Non-pigmented ciliary epithelial cell (primary cell): ENCODE measurements around the gene NHSL2.
A peak's percentile ranks its signal among the peaks of the same experiment; 100 is the strongest.
"Not testable (repeated sequence)": the region's sequence is repeated elsewhere in the genome, so short reads cannot be mapped to it uniquely, and the experiment has no call there.

Experiments
- DNase-seq: peaks from one replicate; pipeline ENCODE4 v3.0.0-alpha.2; 2010; ENCODE audit warnings: low read depth

The NHSL2 gene

GRCh38 chrX:72131317-72132294 lies 221.0 kb downstream of the NHSL2 start, which contains the start of gene RTL5:
Gene RTL5, minus strand, starts transcription at chrX:72131915.
- peak; percentile 45 for DNase-seq

DNA sequence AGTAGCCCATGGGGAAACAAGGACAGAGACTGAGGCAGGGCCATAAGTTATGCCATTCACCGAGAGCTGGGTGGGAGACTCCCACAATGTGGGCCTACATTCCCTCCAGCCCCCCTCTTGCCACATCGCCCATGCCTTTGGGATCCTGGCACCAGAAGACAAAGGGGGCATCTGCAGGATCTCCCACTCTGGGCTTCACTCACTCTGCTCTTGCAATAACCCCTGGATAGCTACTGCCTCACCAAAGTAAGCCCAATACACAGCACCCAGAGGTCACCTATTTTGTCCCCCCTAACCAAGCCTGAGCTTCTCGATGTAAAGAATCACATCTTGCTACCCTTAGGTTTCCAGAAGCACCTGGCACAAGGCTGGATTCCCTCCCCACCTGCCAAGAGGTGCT lies 221.8 kb downstream of the NHSL2 start:
- DNase-seq = no peak

DNA sequence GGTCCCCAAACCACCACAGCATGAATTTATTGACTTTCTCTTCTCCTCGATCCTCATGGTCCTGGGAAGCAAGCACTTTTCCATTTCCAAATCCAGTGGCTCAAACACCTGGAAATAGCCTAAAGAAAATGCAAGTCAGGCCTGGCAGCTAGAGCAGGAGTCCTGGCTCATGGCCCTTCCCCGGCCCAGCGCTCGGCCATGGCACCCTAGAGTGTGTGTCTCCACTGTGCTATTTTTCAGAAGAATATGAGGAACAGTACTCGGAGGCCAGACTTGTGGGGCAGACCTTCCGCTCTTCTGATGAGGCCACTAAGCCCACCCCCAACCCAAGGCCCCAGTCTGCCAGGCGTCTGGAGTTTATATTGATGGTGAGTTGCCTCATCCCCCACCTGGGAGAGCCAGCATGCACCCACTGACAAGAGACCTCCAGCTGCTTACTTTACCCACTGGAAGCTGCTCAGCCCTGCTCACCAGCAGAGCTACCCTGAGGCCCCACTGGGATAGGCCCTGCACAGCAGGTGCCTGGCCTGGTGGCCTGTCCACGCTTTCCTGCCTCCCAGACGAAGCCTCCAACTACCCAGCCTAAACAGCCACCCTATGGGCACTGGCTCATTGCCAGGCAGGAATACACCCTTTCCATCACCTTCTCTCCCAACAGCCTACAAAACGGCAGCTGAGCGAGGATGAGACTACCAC lies 223.4 kb downstream of the NHSL2 start:
- DNase-seq = no peak

DNA sequence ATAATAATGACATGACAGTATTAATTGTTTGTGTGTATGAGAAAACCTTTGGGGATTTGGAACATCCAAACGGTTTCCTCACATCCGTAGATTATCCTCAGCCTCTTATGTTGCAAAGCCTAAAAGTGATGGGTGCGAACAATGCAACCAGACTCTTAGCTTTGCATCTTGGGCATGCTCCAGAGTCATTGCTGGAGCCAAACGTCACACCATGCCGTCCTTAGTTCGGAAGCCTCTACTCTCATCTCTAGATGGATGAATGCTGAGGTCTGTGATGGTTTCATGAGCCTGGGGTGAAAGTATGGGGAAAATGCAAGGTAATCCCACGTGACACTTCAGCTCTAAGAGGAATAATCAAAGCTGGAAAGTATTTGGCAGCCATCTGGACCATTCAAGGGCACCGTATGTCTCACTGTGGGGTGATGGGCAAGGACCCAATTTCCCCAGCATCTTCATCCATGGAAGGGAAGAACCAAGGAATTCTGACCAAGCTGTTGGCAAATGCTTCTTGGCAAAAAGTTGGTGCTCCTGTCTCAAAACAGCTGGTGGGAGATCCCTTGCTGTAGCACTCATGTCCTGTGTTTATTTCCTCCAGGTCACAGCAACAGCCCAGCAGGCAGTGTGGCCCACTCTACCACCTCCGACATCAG lies 227.3 kb downstream of the NHSL2 start:
- DNase-seq = no peak

DNA sequence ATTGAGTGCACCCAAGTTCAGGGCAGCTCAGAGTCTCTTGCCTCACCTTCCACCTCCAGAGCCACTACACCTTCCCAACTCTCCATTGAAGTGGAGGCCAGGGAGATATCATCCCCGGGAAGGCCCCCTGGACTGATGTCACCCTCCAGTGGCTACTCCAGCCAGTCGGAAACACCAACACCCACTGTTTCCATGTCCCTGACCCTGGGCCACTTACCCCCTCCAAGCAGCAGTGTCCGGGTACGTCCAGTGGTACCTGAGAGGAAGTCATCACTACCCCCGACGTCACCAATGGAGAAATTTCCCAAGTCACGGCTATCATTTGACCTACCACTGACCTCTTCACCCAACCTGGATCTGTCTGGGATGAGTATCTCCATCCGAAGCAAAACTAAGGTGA lies 228.9 kb downstream of the NHSL2 start:
- no peak for DNase-seq

DNA sequence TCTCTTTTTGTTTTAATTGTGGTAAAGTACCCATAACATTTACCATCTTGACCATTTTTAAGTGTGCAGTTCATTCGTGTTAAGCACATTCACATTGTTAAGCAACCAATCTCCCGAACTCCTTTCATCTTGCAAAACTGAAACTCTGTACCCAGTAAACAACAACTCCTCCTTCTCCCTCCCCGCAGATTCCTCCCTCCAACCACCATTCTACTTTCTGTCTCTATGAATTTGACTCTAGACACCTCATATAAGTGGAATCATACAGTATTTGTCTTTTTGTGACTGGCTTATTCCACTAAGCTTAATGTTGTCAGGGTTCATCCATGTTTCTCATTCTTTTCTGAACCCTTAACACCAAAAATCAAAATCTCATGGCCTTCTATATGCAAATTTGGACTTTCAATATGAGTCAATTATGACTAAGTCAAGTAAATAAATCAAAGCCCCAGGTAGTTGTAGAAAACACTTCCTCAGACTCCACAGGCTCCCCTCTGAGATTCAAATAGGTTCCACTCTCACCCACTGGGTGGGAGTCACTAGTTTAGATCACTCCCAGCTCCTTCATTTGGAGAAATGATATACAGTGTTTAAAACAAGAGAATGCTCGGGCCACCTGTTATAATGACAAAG lies 230.8 kb downstream of the NHSL2 start:
- no peak for DNase-seq

- DNase-seq = no peak
Observed at GRCh38 chrX:72142094-72142793, 231.6 kb downstream of the NHSL2 start.

- DNase-seq = no peak
Observed at GRCh38 chrX:72142794-72143608, 232.4 kb downstream of the NHSL2 start.

DNA sequence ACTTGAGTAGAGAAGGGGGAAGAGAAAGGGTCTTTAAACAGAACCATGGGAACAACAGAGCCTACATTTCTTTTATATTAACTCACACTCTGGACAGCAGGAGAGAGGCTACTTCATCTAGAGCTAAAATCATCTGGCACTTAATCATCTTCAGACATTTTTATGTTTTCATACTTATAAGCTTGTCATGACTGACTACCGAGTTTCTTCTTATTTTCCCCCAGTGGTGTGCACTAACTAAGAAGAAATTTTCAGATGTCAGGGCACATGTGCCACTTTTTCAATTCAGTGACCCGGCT lies 232.9 kb downstream of the NHSL2 start:
- no peak for DNase-seq

DNA sequence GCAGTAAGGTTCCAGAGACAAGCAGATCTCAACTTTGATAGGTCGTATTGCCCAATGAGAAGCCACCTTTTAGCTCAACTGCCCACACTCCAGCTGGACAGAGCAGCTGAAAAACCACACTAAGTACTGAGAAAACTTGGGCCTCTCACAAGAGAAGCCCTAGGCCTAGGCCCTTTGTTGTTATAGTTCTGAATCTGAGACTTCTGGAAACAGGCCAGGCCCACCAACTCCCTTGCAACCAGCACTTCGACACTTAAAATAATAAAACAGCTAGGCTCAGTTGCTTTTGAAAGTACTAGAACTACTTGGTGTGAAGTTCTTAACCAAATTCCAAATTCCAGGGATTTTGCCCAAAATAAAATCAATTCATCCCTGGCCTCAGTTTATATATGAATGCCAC lies 234.5 kb downstream of the NHSL2 start:
- no peak for DNase-seq

- no peak for DNase-seq
Observed at GRCh38 chrX:72146527-72146926, 235.9 kb downstream of the NHSL2 start.

- DNase-seq = no peak
Observed at GRCh38 chrX:72158773-72159172, 248.1 kb downstream of the NHSL2 start.

GRCh38 chrX:72159769-72160168 lies 249.1 kb downstream of the NHSL2 start:
- DNase-seq = no peak

GRCh38 chrX:72165551-72165950 lies 254.9 kb downstream of the NHSL2 start:
- no peak for DNase-seq

- no peak for DNase-seq
Observed at GRCh38 chrX:72169008-72169728, 258.5 kb downstream of the NHSL2 start.

- not testable (repeated sequence) for DNase-seq
Observed at GRCh38 chrX:72176289-72176688, 265.6 kb downstream of the NHSL2 start.

DNA sequence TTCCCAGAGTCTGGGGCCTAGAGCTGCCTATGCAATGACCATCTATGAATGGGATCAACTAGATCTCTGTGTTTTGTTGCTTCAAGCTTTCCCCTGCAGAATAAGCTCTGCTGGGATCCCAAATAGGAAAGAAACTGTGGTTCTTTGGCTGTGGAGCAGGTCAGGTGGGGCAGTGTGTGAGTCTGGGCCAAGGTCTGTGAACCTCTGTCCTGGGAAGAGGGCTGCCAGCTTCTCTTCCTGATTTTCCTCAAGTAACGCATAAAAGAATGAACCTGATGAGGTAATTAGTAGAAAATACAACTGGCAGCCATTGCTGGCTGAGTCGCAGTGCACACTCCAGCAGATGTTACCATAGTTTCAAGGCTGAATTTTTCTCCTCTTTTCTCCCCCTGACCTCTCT lies 266.3 kb downstream of the NHSL2 start:
- no peak for DNase-seq

GRCh38 chrX:72180539-72180938 lies 269.9 kb downstream of the NHSL2 start:
- DNase-seq = no peak

GRCh38 chrX:72181178-72182125 lies 270.8 kb downstream of the NHSL2 start, which contains the start of gene PIN4:
Gene PIN4, plus strand, starts transcription at chrX:72181757. Its CDS starts 29 bp downstream, at chrX:72181786.
- peak; percentile 82 for DNase-seq
